ENCODE data around the gene EXOSC5. TPM values are rescaled to one million over a fixed set of nuclear protein-coding genes. Genes with fewer than 3 reads are reported as not detected.

Gene EXOSC5
- total and polyA plus RNA-seq, 2 of the 4 experiments (the other 2 are of a cell fraction) = 19.0 to 25.2 TPM

GRCh38 chr19:41411968-41412265, 14.8 kb upstream of the EXOSC5 start:
- Histone ChIP-seq H4K5ac (ENCODE audit: low read depth, low read length) (no peak overlapping the region), H3K23ac (ENCODE audit: low read depth, low read length) (no peak overlapping the region), H2BK5ac (ENCODE audit: low read depth, low read length, poor library complexity, severe bottlenecking) (no peak overlapping the region), H3K79me1 (ENCODE audit: low read depth in 1 of 2, low read length in 2 of 2) (no peaks in the 10 kb centered on the region; a peak in 1 of 4 replicates), H4K8ac (ENCODE audit: low read depth in 2 of 2, low read length in 2 of 2) (no peak overlapping the region), H2BK20ac (ENCODE audit: low read depth, low read length) (no peak overlapping the region), H4K20me1 (ENCODE audit: insufficient read depth, low read length) (no peaks in the 10 kb centered on the region), H3K9me3 (ENCODE audit: control insufficient read depth, insufficient read depth, low read length) (no peaks in the 10 kb centered on the region), H2BK120ac (ENCODE audit: low read depth, low read length) (no peak overlapping the region), H2AFZ (replicated peaks; ENCODE audit: low read length, poor library complexity) (no peak overlapping the region), H2AK9ac (replicated peaks; ENCODE audit: low read depth, low read length, poor library complexity) (no peak overlapping the region), H3K4me2 (ENCODE audit: low read depth, low read length) (no peak overlapping the region), H3K27me3 (ENCODE audit: control insufficient read depth, insufficient read depth, low read length) (no peaks in the 10 kb centered on the region), H3K4me1 (ENCODE audit: control insufficient read depth, insufficient read depth, low read length) (peaks cover 4% of the 10 kb centered on the region), H2AK5ac (ENCODE audit: low read depth, low read length) (no peak overlapping the region), H3K56ac (ENCODE audit: extremely low read depth, insufficient read depth, low read length) (no peak overlapping the region), H3K4ac (ENCODE audit: low read depth, low read length) (no peak overlapping the region), H3K4me3 (ENCODE audit: insufficient read depth, low read depth, low read length) (no peak overlapping the region), H2BK15ac (ENCODE audit: low read depth, low read length) (no peak overlapping the region), H3K36me3 (ENCODE audit: control insufficient read depth, insufficient read depth, low read length) (peaks cover 41% of the 10 kb centered on the region), H4K91ac (ENCODE audit: insufficient read depth, low read depth, low read length) (no peak overlapping the region), H3K9me1 (ENCODE audit: insufficient read depth, low read length) (no peaks in the 10 kb centered on the region; the same call in 1 of the 2 replicates), H3K27ac (ENCODE audit: insufficient read depth, low read length) (no peak overlapping the region), H3K9ac (ENCODE audit: low read depth, low read length) (no peak overlapping the region), H3K14ac (replicated peaks; ENCODE audit: low read depth, low read length) (no peak overlapping the region), H3K18ac (ENCODE audit: low read depth, low read length) (no peak overlapping the region)
- in situ Hi-C loops (cut with MboI; ENCODE audit: low sequenced_read_pairs) = no loop called here
- DNase-seq = no peak
- no TSS peak for BruUV-seq (replicated peaks)
- ChIA-PET POLR2A (ENCODE audit: unreplicated experiment) (no interaction called here), CTCF (no interaction called here)
- WGBS, 2 experiments (ENCODE audit: extremely low coverage in 2 of 2, insufficient read length in 1 of 2) = 100% methylated on average over 3 of the region's 11 CpGs; no CpG with 5 or more reads in 1 of the 2 experiments
- dilution Hi-C loops (cut with HindIII; ENCODE audit: low sequenced_read_pairs, unreplicated experiment) = no loop called here
- intact Hi-C loops (cut with micrococcal nuclease) = no loop called here
- no peak for TF ChIP-seq CEBPB (IDR thresholded peaks at IDR 0.05; ENCODE audit: low read depth, low read length)
- TF ChIP-seq NFE2L2 (IDR thresholded peaks at IDR 0.05; ENCODE audit: low read depth, low read length) = no peak
- no peak for TF ChIP-seq RCOR1 (IDR thresholded peaks at IDR 0.05; ENCODE audit: insufficient replicate concordance, low read length)
- TF ChIP-seq CHD1 (IDR thresholded peaks at IDR 0.05; ENCODE audit: low read depth, low read length) = no peak
- no peak for TF ChIP-seq BHLHE40 (IDR thresholded peaks at IDR 0.05; ENCODE audit: low read depth, low read length)
- TF ChIP-seq RFX5 (IDR thresholded peaks at IDR 0.05; ENCODE audit: low read depth, low read length) = no peak
- TF ChIP-seq MXI1 (IDR thresholded peaks at IDR 0.05; ENCODE audit: borderline replicate concordance, low read depth, low read length) = no peak
- TF ChIP-seq, protein P1, sequence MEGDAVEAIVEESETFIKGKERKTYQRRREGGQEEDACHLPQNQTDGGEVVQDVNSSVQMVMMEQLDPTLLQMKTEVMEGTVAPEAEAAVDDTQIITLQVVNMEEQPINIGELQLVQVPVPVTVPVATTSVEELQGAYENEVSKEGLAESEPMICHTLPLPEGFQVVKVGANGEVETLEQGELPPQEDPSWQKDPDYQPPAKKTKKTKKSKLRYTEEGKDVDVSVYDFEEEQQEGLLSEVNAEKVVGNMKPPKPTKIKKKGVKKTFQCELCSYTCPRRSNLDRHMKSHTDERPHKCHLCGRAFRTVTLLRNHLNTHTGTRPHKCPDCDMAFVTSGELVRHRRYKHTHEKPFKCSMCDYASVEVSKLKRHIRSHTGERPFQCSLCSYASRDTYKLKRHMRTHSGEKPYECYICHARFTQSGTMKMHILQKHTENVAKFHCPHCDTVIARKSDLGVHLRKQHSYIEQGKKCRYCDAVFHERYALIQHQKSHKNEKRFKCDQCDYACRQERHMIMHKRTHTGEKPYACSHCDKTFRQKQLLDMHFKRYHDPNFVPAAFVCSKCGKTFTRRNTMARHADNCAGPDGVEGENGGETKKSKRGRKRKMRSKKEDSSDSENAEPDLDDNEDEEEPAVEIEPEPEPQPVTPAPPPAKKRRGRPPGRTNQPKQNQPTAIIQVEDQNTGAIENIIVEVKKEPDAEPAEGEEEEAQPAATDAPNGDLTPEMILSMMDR (conservative IDR thresholded peaks at IDR 0.05; ENCODE audit: low read depth, low read length) = no peak
- TF ChIP-seq RAD21 (IDR thresholded peaks at IDR 0.05; ENCODE audit: low read length) = no peak
- TF ChIP-seq SMC3 (IDR thresholded peaks at IDR 0.05; ENCODE audit: low read depth, low read length) = no peak
- no peak for TF ChIP-seq ELK1 (IDR thresholded peaks at IDR 0.05; ENCODE audit: borderline replicate concordance, low read depth, low read length)
- TF ChIP-seq POLR2A (IDR thresholded peaks at IDR 0.05; ENCODE audit: low read depth, low read length) = no peak
- no peak for TF ChIP-seq FOS (IDR thresholded peaks at IDR 0.05; ENCODE audit: low read depth, low read length)
- TF ChIP-seq, protein P2, sequence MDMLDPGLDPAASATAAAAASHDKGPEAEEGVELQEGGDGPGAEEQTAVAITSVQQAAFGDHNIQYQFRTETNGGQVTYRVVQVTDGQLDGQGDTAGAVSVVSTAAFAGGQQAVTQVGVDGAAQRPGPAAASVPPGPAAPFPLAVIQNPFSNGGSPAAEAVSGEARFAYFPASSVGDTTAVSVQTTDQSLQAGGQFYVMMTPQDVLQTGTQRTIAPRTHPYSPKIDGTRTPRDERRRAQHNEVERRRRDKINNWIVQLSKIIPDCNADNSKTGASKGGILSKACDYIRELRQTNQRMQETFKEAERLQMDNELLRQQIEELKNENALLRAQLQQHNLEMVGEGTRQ (IDR thresholded peaks at IDR 0.05; ENCODE audit: low read depth, low read length) = no peak
- no peak for TF ChIP-seq MAZ (IDR thresholded peaks at IDR 0.05; ENCODE audit: borderline replicate concordance, low read depth, low read length)
- TF ChIP-seq MAFK (IDR thresholded peaks at IDR 0.05; ENCODE audit: low read depth, low read length) = no peak
- ATAC-seq (ENCODE audit: low read depth) = no peak
